HG03139 (cell line): Measurements from ENCODE around the gene BBX.
"Not testable (repeated sequence)": the region's sequence is repeated elsewhere in the genome, so short reads cannot be mapped to it uniquely, and the experiment has no call there.

Source experiments
- ATAC-seq: cut with Tn5 transposase; IDR thresholded peaks from one replicate; pipeline ENCODE4 v1.9.1; 2021; ENCODE audit not compliant: unreplicated experiment

BBX gene

DNA sequence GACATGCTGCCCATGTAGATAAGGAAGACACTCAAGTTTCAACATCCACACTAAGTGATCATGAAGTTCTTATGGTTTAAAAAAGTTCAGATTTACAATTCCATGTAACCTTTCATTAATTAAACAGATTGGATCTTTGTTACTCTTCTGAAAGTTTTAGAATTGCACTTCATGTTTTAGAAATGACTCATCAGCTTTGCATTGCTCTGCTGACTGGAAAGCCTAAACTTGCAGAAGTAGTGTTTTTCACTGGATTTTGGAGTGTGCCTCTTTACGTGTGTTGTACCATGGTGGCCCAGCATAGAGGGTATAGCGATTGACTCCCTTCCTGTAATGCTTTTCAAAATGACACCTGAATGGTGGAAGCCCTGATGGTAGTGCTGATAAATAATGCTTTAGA, 157.9 kb downstream of the BBX start:
- no peak for ATAC-seq

DNA sequence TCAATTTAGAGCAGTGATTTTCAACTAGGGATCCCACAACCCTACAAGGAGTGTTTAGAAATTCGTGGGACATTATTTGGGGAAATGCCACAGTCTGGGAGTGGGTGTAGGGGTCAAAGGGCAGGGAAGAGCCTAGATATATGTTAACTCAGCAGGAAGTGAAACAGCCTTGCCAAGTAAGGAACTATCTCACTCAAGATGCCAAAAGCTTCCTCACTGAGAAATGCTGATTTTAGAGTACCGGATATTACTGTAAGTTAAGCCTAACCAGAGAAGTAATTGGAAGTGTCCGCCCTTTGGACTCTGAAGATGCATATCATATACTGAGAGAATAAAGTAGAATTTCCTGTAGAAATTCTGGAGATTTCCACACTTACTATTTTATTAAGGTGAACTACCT, 158.6 kb downstream of the BBX start:
- ATAC-seq, result no peak

DNA sequence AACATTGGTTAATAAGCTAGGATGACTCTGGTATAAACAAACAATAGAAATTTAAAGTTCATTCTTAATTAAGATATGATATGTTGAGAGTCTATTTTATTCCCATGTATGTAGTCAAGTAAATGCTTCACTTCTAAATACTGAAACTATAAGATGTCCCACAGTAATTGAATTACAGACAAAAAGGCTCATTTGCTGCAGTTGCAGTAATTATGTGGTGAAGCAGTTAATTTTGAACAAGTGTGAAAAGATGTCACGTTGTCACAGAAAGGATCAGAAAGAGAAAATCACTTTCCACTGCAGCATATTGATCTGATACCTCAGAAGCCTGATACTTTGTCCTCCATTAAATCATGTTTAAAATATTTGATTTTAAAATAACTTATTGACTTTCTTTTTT, 159.8 kb downstream of the BBX start:
- no peak for ATAC-seq

DNA sequence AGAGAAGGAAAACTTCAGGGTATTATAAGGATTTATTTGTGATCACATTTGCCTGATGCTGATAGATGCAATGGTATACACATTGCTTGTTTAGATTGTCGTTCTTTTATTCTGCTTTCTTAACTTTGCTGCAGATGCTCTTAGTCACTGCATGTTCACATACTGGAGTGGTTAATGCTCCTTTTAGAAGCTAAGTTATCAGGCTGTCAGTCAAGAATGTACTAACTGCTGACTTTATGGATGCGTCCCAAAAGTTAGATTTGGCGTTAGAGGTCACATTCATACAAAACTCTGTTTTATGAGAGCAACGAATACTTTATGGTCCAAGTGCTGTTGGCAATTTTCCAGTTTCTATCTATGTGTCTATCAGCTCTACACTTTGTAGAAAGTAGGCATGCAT, 160.7 kb downstream of the BBX start:
- ATAC-seq, result no peak

DNA sequence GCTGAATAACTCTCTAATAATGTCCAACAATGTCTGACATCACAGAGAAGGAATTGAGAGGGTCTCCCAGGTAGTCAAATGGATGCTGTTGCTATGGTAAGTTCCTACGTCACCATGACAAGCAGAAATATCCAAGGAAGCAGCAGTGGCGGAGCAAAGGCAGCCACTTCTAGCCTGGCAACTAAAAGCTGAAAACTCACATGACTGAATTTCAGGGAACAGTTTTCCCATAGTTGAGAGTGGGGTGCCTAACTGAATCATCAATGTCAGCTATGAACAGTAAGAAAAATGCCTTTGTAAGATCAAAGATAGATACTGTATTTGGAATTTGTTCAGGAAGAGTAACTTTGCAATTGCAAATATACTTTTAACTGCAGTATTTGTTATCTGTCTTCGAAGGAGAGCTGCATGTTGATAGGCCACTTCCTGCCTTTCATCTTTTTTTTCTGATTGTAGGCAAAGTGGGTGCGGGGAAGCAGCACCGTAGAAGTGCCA, 161.7 kb downstream of the BBX start:
- no peak for ATAC-seq

DNA sequence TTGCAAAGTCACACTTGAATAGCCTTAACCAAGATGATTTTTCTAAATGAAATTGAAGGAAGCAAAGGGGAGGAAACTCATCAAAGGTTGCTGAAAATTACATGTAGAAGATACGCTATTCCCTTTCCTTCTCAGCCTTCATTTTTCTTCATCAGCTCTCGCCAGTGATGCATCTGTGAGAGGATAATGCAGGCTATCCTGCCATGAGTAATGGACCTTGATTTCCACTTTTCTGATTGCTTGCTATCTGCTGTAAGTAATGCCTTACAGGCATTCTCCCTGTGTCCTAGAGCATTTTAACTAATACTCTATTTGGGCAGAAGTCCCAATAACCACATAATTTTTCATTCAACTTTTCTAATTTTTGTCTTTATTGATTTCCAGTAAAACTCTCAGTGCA, 162.6 kb downstream of the BBX start:
- no peak for ATAC-seq

DNA sequence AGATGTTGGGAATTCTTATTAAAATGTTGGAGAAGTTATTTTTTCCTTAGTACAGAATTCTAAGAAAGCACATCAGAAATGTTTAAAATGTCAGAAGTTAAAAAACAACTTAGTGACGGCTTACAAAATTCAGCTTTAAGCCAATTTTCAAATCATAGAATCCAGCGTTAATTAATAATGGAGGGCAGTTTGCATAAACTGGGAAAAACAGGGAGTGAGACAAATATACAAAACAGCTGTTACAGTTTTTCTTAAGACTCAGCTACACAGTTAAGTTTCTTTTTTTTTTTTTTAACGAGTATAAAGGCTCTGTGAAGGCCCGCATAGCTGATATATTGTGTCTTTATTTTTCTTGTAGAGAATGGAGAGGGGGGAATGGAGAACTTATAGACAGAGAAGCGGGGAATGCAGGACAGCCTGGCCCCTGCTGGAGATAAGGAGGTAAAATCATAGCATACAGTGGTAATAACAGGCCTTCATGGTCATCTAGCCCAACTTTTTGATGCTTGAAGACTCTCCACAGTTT, 164.4 kb downstream of the BBX start:
- ATAC-seq, result no peak

DNA sequence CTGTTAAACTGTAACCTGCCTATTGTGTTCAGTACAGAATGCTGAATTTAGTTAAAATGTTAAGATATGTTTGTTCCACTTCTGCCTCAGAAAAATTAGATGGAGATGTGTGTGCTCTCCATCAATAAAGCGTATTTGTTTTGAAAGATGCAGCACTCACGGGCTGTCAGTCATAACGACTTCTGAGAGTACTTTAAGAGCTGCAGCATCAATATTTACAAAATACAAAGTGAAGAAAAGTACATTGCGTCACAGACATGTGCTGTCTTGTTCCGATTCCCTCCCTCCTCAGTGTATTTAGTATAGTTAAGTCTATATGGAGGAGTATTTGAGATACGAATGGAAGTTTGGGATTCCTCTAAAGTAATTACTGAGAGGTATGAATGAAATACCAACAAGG, 166.6 kb downstream of the BBX start:
- no peak for ATAC-seq

DNA sequence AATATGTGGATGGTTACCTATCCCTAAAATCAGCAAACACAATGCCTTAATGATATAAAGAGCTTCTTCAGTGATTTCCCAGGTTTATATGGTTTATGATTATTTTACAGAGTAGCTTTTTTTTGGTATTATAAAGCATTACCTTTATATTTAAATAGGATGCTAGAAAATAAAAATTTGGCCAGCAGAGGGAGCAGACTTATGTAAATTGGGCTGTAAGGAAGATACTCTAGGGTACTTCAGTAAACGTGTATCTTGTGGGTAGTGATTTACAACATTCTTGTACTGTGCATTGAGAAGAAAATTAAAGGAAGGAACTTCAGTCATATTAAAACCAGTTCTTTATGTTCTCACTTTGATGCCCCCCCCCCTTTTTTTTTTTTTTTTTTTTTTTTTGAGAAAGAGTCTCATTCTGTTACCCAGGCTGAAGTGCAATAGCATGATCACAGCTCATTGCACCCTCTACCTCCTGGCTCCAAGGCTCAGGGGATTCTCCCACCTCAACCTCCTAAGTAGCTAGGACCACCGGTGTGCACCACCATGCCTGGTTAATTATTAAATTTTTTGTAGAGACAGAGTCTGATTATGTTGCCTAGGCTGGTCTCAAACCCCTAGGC, 167.9 kb downstream of the BBX start:
- no peak for ATAC-seq

DNA sequence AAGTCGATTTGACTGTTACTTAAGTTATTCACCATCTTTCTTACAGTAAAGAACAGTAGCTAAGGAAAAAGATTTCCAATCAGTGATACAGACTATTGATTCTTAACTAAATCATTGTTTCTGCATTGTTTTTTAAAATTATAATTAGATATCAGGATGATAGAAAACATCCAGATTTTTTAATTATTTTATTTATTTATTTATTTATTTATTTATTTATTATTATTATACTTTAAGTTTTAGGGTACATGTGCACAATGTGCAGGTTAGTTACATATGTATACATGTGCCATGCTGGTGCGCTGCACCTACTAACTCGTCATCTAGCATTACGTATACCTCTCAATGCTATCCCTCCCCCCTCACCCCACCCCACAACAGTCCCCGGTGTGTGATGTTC, 169.2 kb downstream of the BBX start:
- ATAC-seq, result not testable (repeated sequence)

DNA sequence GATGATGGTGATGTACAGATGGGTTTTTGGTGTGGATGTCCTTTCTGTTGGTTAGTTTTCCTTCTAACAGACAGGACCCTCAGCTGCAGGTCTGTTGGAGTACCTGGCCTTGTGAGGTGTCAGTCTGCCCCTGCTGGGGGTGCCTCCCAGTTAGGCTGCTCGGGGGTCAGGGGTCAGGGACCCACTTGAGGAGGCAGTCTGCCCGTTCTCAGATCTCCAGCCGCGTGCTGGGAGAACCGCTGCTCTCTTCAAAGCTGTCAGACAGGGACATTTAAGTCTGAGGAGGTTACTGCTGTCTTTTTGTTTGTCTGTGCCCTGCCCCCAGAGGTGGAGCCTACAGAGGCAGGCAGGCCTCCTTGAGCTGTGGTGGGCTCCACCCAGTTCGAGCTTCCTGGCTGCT, 174.6 kb downstream of the BBX start:
- not testable (repeated sequence) for ATAC-seq

DNA sequence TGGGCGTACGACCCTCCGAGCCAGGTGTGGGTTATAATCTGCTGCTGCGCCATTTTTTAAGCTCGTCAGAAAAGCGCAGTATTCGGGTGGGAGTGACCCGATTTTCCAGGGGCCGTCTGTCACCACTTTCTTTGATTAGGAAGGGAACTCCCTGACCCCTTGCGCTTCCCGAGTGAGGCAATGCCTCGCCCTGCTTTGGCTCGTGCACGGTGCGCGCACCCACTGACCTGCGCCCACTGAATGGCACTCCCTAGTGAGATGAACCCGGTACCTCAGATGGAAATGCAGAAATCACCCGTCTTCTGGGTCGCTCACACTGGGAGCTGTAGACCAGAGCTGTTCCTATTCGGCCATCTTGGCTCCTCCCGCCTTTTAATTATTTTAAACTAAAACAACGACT, 175.1 kb downstream of the BBX start:
- not testable (repeated sequence) for ATAC-seq

DNA sequence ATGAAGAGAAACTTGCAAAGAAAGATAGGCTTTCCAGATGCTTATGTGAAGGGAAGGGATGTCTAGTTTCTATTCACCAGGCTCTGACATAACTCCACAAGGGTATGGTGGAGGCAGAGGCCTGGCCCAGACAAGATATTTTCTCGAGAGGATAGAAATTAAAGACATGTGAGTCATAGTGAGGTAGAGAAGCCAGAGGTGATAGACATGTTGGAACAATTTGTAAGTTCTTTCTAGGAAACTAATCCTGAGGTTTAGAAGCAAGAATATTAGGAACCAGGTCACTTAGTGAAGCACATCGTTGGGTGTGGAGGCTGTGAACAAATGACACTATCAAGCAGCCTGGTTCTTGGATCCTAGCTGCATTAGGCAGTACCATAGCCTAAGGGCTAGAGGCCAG, 176.9 kb downstream of the BBX start:
- no peak for ATAC-seq

DNA sequence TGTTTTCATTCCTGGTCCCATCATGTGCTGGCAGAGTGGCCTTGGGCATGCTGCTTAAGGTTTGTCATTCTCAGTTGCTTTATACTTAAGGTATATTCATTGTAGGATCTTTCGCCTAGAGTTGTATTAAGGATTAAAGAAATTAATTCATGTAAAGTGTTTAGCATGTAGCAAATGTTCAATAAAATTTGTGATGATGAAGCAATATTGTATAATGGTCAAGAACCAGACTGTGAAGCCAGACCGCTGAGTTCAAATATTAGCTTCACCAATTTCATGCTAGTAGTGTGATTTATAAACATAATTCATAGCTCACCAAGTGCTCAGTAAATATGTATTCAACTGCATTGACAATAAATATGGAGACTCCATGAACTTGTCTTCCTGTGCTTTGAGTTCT, 178.5 kb downstream of the BBX start:
- no peak for ATAC-seq

DNA sequence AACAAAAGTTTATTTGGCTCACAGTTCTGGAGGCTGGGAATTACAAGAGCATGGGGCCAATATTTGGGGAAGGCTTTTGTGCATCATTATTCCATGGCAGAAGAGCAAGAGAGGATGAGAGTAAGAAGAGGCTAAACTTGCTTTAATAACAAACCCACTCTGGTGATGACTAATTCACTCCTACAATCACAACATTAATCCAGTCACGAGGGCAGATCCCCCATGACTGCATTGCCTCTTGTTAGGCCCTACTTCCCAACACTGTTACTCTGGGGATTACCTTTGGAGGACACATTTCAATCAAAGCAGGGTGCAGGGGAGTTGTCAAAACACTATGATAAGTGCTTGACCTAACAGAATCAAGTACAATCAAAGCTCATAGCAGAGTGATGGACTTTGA, 181.7 kb downstream of the BBX start:
- ATAC-seq, result no peak

DNA sequence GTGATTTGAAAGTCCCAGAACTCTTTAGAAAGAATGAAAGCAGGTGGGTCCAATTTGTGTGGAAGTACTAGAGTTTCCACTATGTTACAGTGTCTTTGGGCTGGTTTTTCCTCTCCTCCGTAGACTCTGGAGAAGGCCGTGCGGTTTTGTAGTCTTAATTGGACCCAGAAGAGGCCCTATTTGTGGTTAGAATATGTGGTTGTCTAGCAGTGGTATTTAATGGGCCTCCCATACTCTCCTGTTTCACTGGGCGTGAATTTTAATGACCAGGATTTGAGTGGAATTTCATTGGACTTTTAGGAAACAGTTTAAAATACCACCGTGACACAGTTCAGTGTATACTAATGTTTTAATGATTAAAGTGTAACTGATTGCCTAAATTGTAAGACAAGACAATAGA, 182.3 kb downstream of the BBX start:
- no peak for ATAC-seq

DNA sequence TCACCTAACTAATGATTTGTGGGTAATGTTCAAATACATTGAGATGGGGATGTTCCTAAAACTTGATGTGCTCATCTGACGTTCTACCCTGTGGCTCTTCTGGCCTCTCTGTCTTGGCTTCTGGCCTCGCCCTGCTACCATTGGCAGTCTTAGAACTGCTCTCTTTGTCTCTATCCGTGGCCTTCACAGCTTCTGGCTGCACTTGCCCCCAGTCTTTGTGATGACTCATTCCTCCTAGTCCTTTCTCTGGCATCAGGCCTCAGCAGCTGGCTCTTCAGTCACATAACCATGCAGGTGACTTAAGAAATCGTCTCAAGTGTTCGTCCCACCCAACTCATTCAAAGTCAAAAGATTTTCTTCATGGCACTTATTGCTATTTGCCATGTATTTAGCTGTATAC, 188.1 kb downstream of the BBX start:
- no peak for ATAC-seq

DNA sequence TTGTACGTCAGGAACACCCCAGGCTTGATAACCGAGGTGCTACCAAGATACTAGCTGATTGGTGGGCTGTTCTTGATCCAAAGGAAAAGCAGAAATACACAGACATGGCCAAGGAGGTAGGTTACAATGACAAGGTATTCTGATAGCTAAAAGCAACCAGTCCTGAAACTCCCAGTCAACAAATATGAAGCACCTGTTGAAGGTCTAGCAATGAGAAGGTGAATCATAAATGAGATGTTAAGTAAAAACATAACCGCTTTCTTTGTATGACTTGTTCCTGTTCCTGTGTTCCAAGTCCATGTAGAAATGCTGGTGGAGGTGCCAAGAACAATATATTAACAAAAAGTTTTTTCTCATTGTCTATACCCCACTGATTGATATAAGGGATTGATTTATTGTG, 194.0 kb downstream of the BBX start:
- no peak for ATAC-seq

DNA sequence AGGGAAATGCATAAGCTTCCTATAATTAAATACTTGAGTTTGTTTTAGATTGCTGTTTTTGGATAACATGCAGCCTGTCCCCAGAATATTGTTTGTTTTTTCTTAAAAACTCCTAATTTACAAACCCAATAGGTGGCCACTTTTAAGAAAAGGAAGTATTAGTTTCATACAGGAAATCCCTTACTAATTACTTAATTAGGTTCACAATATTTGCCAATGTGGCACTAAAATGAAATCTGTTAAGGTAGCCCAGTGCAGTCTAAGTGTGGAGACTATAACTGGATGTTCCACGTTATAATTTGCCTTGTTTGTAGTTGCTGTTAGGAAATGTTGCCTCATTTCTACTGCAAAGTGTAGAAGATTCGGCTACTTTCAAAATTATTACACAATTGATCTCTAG, 195.8 kb downstream of the BBX start:
- ATAC-seq, result no peak

DNA sequence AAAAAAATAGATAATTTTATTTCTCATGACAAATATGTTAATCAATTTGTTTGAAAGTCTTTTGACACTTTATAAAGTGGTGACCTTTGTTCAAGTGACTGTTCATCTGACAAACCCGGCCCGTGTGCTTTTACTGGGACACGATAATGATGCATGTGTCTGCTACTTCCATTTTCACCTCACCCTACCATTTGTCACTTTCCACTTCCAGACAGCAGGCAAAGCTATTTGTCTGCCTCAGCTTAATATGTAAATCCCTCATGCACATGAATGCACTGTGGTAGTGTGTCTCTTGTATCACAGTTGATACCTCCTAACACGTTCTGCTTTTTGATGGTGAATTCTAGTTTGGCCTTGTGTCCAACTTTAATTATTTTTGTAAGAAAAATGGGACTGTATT, 204.3 kb downstream of the BBX start:
- ATAC-seq, result no peak

DNA sequence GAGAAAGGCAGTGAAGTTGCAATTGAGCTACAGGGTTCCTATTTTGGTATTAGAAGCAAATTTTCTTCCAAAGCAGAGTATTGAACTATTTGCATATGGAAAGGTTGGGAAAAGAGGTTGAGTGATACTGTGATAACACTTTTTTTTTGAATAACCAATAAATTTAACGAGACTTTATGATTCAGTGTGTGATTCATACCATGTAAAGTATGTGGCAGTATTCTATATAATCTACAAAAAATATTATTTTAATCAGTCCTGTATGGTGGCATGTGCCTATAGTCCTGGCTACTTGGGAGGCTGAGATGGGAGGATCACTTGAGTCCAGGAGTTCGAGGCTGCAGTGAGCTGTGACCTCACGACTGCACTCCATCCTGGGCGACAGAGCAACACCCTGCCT, 206.9 kb downstream of the BBX start:
- no peak for ATAC-seq

DNA sequence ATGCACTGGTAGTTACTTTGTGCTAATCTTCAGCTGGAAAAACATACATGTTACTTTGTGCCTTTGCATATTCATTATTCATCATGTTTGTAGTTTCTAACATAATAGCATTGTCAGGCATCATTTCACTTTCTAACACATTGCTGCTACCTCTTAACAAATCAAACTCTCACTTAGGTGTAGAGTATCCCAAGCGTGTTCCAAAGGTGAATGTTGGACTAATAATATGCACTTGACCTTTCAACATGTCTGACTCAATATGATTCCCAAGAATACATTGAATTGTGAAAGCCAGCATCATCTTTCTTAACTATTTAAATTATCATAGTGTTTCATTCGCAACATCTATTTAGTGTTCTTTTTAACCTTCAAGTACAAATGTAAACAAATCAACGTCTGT, 211.6 kb downstream of the BBX start:
- no peak for ATAC-seq

DNA sequence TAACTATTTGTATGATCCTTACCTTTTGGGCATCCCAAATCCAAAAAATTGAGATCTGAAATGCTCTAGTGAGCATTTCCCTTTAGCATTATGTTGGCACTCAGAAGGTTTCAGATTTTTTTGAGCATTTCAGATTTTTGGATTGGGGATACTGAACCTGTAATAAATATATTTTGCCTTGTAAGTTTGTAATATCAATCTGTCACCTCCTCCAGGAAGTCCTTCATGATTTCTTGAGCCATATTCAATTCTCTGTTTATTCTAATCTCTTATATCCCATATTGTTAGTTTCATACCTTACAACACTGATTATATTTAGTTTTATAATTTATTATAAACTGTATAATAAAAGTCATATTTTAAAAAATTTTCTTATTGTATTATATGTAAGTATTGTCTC, 215.2 kb downstream of the BBX start:
- ATAC-seq, result no peak
